Endothelial cell of hepatic sinusoid (primary cell): ENCODE results near the gene CPOX.

Experiments used
- in situ Hi-C: cut with HindIII; loops from 2 replicates; pipeline ENCODE4 v1.10.0; 2017; ENCODE audit warnings: low sequenced_read_pairs

CPOX gene

DNA sequence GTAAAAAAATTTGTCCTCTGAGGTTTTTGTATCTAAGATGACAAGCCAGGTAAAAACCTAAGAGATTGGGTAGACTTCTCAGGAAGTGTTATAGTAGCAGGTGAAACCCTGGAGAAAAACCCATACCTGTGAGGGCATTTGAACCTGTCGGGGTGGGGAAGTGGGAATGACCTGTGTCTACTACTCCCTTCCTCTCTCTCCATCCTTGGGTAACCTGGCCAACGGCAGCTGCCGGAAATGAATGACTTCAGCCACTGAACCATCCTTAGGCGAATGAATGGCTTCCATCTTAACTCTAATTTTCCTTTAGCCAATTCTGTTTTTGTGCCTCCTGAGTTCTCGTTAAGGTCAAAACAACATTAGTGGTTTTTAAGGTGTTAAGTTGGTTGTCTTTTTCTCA lies 44.9 kb downstream of the CPOX start:
- in situ Hi-C loops: no loop called here

DNA sequence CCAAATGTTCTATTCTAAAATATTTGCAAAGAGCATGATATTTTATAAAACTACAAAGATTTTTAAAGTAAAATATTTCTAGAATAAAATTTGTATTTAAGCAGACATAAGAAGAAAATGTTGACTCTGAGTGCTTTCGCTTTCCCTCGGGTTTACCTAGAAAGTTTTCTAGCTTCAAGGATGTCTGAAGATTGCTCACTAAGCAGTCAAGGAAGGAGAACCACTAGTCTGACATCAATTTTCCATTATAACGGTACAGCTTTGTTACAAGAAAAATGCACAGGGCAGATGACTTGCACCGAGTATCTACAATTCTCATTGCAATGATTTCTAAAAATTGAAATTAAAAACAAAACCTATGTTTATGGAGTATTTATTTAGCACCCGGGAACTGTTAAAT lies 47.5 kb downstream of the CPOX start:
- in situ Hi-C loops: no loop called here

DNA sequence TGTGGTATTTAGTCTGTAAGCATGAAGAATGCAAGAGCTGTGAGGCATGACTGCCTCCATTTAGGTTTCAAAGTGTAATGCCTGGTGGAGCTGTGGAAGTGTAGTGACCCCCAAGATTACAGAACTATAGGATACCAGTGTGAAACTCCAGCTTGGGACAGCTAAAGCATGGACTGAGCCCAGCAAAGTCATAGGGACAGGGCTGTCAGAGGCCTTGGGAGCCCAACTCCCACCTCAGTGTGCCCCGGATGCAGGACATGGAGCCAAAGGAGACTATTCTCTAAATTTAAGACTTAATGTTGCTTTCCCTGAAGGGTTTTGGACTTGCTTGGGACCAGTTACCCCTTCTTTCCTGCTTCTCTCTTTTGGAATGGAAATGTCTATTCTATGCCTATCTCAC lies 50.8 kb downstream of the CPOX start:
- in situ Hi-C loops: no loop called here

DNA sequence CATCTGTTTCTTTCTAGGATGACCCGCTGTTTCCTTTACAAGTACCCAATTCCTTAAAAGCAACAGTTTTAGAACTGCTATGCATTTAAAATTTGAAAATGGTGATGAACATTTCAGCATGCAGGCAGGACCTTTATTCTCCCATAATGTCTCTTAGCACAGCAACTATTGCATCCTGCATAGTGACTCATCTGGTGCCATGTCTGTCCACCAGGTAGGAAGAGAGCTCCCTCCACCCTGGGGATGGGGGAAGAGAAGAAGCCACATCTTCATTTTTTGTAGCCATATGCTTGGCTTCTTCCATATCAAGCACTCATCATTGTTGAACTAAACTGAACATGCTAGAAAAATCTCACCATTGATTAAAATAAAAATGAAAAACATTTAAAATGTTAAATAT lies 51.7 kb downstream of the CPOX start:
- in situ Hi-C loops: no loop called here

DNA sequence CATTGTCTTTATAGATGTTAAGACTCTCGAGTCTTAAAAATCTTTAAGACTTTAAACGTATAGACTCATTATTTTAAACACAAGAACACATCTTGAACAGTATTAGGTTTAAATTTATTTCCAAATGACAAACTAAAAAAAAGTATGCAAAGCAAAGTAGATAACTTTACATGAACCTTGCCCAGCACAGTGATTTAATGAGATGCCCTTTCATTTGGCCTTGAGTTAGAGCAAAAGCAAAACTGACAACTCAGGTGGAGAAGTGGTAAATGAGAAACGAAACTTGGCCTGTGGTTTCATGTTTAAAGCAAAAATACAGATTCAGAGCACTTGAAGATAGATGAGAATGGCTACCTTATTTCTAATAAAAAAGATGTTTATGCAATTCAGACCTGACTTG lies 53.1 kb downstream of the CPOX start:
- in situ Hi-C loops: no loop called here

DNA sequence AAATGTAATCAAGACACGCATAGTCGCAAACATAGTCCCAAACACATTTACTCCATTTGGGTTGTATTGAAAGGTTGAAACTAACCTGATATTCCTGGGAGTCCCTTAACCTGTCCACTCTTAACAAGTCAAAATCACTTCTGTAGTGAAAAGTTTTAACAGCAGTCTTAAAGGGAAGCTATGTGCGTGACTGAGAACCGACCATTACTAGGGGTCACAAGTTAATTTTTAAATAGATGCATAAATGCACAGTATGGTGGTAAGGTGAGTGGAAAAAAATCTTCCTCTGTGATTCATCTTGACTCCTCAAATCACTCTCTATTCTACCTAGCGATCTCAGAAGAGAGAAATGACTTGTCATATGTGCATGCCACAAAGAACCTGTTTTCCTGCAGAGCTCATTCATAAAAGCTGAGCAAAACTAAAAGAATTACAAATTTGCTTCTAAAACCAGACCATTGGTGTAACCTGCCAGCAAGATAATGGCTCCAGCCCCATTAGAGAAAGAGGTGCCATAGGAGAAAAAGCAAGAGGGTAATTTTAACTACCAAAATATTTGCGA lies 56.9 kb downstream of the CPOX start:
- in situ Hi-C loops: no loop called here

DNA sequence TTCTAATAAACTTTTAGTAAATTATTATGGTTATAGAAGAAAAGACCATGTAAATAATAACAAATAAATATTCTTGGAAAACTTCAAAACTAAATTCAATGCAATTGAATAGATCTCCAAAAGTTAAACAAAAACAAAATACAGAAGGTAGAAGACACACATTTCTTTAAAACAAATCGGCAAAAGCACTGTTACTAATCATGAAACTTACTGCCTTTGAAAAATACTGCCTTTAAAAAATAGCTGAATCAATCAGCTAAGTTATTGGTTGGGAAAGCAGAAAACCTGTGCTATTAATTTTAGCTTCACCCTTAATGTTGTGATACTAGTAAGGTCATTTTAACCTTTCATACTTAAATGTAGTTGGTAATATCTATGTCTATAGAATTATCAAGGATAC lies 58.7 kb downstream of the CPOX start:
- in situ Hi-C loops: no loop called here

DNA sequence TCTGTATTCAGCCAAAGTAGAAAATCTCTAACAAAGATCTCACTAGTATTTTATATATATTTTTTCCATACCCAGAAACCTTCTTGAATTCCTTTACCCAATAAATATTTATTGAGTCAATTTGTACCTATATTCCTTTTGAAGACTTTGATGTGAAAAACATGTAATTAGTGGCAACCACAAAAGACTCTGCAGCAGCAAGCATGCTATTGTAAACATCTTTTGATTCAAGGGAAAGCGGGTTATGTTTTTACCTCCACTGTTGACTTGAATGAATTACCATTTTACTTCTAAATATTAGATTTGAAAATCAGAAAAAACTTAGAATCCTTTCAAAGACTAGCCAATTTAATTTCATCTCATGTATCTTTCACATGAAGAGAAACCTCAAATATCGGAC lies 59.2 kb downstream of the CPOX start:
- in situ Hi-C loops: no loop called here

DNA sequence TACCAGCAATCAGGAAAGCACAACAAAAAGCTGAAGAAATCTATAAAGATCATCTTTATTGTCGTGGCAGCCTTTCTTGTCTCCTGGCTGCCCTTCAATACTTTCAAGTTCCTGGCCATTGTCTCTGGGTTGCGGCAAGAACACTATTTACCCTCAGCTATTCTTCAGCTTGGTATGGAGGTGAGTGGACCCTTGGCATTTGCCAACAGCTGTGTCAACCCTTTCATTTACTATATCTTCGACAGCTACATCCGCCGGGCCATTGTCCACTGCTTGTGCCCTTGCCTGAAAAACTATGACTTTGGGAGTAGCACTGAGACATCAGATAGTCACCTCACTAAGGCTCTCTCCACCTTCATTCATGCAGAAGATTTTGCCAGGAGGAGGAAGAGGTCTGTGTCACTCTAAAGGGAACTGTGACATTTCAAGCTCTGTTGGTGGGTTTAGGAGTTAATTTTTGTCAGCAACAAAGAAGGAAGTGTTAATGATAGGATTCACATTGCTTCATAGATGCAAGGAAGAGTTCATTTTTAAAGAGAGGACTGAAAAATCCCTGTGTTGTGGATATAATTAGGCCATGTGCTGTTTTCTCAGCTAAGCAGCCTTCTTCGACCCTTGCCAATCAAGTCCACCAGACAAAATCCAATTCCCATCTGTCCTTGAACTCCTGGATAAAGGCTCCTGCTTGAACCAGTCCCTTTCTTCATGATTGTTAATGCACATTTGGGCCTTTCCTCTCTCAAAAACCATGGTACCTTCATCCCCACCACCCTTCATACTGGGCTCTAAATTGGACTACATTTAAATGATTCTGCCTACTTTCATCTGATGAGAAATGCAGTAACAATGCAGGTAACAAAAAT lies 60.5 kb downstream of the CPOX start:
- in situ Hi-C loops: no loop called here

DNA sequence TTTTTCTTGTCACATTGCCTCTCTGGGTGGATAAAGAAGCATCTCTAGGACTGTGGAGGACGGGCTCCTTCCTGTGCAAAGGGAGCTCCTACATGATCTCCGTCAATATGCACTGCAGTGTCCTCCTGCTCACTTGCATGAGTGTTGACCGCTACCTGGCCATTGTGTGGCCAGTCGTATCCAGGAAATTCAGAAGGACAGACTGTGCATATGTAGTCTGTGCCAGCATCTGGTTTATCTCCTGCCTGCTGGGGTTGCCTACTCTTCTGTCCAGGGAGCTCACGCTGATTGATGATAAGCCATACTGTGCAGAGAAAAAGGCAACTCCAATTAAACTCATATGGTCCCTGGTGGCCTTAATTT lies 61.2 kb downstream of the CPOX start:
- in situ Hi-C loops: no loop called here

DNA sequence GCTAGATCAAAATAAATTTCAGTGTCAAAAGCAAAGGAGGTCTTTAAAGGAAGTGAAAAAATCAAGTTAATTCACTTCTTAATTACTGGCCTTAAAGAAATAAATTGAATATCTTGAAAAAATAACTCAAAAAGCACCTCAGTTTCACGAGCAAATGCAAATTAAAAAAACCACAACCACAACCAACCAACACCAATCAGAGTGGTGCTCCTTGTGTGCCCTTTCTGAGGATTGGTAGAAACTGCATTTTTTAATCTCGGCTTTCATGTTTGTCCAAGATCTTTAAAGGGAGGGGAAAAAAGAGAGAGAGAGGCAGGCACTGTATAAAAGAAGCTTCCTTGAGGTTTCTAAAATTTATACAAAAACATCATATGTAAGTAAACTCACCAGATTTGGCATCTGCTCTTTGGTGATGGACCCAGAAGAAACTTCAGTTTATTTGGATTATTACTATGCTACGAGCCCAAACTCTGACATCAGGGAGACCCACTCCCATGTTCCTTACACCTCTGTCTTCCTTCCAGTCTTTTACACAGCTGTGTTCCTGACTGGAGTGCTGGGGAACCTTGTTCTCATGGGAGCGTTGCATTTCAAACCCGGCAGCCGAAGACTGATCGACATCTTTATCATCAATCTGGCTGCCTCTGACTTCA lies 61.7 kb downstream of the CPOX start, which contains the start of gene GPR15:
Gene GPR15 (plus strand): TSS at position 357 of the 653 bp plus-strand sequence. CDS start 56 bp downstream, at position 413.
- in situ Hi-C loops: no loop called here

DNA sequence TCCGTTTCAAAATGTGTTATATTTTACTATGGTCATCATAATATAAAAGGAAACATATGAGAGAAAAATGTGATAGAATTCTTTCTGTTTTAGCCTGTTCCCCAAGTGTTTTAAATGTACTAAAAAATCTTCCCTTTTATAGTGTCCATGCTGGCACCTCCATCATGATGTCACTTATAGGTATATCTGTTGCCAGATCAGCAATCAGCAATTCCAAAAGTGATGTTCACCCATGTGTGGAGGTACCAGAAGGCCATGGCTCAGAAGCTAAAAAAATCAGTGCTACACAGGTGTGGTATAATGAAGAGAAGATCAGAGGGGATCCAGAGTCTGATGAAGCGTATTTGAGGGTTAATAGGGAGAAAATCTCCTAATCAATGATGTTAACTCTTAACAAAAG lies 62.7 kb downstream of the CPOX start:
- in situ Hi-C loops: no loop called here

DNA sequence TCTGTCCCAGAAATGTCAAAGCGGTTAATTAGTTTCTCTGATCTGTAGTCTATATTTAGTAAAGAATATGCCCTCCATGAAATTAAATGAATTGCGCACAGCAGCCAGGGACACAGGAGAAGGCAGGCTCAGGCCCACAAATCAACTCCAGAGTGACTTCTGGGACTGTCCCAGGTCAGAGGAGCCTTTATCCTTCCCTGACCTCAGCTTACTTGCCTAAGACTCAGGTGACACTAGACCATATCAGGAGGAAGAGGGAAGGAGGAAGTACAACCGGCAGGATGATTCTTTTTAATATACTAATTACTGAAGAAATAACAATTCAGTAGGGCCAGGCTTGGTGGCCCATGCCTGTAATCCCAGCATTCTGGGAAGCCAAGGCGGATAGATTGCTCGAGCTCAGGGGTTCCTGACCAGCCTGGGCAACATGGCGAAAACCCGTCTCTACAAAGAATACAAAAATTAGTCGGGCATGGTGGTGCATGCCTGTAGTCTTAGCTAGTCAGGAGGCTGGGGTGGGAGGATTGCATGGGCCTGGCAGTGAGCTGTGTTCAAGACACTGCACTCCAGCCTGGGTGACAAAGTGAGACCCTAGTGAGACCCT lies 63.5 kb downstream of the CPOX start:
- in situ Hi-C loops: no loop called here
